ENCODE measurements around the gene G6PD.
A peak's percentile ranks its signal among the peaks of the same experiment; 100 is the strongest.

G6PD gene

DNA sequence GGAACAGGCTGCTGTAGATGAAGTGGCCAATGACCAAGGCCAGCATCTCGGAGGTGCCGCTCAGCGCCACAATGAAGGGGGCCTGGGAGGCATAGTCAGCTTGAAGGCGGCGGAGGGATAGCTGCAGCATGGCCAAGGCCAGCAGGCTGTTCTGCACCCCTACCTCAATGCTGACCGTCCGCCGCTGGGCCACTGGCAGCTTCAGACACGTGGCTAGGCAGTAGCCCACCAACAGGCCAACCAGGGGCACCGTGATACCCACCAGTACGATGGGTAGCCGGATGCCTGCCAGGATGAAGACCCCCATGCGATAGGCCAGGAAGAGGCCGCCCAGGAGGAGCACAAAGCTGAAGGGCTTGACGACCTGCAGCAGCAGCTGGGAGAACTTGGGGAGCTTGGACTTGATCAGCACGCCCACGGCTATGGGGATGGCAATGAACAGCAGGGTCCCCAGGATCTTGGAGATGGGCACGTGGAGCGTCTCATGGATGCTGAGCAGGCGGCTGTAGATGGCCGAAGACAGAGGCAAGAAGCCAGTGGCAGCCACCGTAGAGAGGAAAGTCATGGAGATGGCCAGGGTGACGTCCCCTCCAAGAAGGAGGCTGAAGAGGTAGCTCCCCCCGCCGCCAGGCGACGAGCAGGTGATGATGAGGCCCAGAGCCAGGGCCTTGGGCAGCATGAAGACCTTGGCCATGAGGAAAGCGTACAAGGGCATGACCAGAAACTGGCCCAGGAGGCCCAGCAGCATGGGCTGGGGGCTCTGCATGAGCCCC is 58.9 kb downstream of the G6PD start:
- no peak for DNase-seq (ENCODE audit: low read depth)

GRCh38 chrX:154486396-154487207 is 60.0 kb downstream of the G6PD start, which contains the start of gene UBL4A:
Gene UBL4A, minus strand, starts transcription at chrX:154486615. Its CDS starts 31 bp downstream, at chrX:154486584.
- DNase-seq (ENCODE audit: low read depth): peak; percentile 54

DNA sequence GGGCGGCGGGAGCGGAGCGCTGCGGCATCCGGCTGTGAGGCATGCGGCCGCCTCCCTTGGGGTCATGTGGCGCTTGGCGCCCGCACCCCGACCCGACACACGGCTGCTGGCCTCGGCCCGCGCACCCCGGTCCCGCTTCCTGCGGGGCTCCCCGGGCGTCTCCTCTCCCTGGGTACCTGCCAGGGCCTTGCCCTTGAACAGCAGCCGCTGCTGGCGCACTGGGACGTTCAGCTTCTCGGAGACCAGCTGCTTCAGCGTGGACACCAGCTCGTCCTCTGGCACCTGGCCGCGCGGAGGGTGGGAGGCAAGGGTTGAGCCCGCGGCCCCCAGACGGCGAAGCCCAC is 60.6 kb downstream of the G6PD start:
- no peak for DNase-seq (ENCODE audit: low read depth)

- no peak for DNase-seq (ENCODE audit: low read depth)
These were observed 61.2 kb downstream of the G6PD start for GRCh38 chrX:154485150-154486051.

GRCh38 chrX:154484255-154485149 is 62.1 kb downstream of the G6PD start:
- no peak for DNase-seq (ENCODE audit: low read depth)

DNA sequence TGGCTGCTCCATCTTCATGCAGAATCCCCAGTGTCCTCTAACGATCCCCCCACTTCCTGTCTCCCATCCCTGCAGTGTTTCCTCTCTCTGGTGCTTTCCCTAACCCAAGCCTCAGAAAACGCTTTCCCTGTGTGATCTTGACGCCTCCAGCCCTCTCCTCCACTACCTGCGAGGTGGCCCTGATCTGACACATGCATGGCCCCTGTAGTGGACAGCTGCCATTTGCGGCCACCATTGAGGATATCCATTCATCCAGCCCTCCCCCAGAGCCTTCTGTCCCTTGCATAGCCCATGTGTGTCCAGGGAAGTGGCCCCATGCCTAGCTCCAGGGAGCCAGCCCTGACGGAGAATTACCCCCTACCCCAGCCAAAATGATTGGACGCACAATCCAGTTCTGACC is 63.3 kb downstream of the G6PD start:
- DNase-seq (ENCODE audit: low read depth): no peak

- DNase-seq (ENCODE audit: low read depth): no peak
These were observed 63.9 kb downstream of the G6PD start for GRCh38 chrX:154482786-154483185.

DNA sequence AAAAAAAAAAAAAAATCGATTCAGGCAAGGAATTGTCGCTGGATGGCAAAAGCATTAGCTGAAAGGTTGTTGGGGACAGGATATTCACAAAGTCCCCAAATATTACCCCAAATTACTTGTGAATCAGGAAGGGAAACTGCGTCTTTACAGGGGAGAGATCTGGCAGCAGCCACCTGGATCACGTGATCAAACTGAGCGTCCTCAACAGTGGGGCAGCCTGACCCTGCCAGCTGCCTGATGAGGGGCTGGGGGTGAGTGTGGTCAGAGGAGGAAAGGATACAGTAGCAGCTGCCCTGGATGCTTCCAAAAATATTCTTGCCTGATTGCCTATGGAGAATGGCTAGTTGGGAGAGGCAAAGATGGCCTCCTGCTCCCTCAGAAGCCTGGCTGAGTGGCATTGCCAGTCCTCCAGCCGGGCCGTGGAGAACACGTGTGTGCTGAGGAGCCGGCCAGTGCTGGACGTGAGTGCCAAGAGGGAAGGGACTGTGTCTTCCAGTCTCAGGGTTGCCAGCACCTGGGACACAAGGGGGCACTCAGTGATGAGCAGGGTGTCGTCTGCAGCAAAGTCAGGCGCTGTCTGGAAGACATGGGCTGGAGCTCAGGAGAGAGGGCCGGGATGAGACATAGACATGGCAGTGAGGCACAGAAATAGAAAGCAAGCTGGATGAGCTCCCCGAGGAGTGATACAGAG is 64.6 kb downstream of the G6PD start:
- no peak for DNase-seq (ENCODE audit: low read depth)
